GM18508 (cell line): ENCODE measurements around the gene CSMD2.
"Not testable (repeated sequence)": the region's sequence is repeated elsewhere in the genome, so short reads cannot be mapped to it uniquely, and the experiment has no call there.

ENCODE experiments used
- ATAC-seq: cut with Tn5 transposase; IDR thresholded peaks from one replicate; pipeline ENCODE4 v1.9.1; 2021; ENCODE audit warnings: moderate number of reproducible peaks; ENCODE audit not compliant: insufficient read depth, unreplicated experiment

The CSMD2 gene

GRCh38 chr1:33537885-33538284 is 627.1 kb downstream of the CSMD2 start:
- ATAC-seq, result no peak

- ATAC-seq, result no peak
Observed at GRCh38 chr1:33535334-33535733, 629.7 kb downstream of the CSMD2 start.

- no peak for ATAC-seq
Observed at GRCh38 chr1:33532936-33533335, 632.1 kb downstream of the CSMD2 start.

GRCh38 chr1:33532250-33532649 is 632.8 kb downstream of the CSMD2 start:
- ATAC-seq, result no peak

- ATAC-seq, result no peak
Observed at GRCh38 chr1:33529957-33530356, 635.1 kb downstream of the CSMD2 start.

- no peak for ATAC-seq
Observed at GRCh38 chr1:33527934-33528333, 637.1 kb downstream of the CSMD2 start.

GRCh38 chr1:33524586-33524985 is 640.4 kb downstream of the CSMD2 start:
- no peak for ATAC-seq

- ATAC-seq, result no peak
Observed at GRCh38 chr1:33519240-33519884, 645.7 kb downstream of the CSMD2 start.

- no peak for ATAC-seq
Observed at GRCh38 chr1:33517596-33518250, 647.3 kb downstream of the CSMD2 start.

- no peak for ATAC-seq
Observed at GRCh38 chr1:33516891-33517567, 648.0 kb downstream of the CSMD2 start.

GRCh38 chr1:33516428-33516827 is 648.6 kb downstream of the CSMD2 start:
- no peak for ATAC-seq

GRCh38 chr1:33515607-33516006 is 649.4 kb downstream of the CSMD2 start:
- no peak for ATAC-seq

- ATAC-seq, result no peak
Observed at GRCh38 chr1:33515112-33515511, 649.9 kb downstream of the CSMD2 start.

GRCh38 chr1:33512226-33513011 is 652.6 kb downstream of the CSMD2 start:
- ATAC-seq, result no peak

GRCh38 chr1:33509276-33509675 is 655.8 kb downstream of the CSMD2 start:
- ATAC-seq, result not testable (repeated sequence)

- no peak for ATAC-seq
Observed at GRCh38 chr1:33508151-33508550, 656.9 kb downstream of the CSMD2 start.

- no peak for ATAC-seq
Observed at GRCh38 chr1:33507661-33508060, 657.4 kb downstream of the CSMD2 start.

GRCh38 chr1:33503506-33503905 is 661.5 kb downstream of the CSMD2 start:
- ATAC-seq, result no peak

GRCh38 chr1:33502726-33503125 is 662.3 kb downstream of the CSMD2 start:
- ATAC-seq, result no peak

- ATAC-seq, result no peak
Observed at GRCh38 chr1:33501774-33502173, 663.3 kb downstream of the CSMD2 start.

GRCh38 chr1:33501309-33501708 is 663.7 kb downstream of the CSMD2 start:
- ATAC-seq, result no peak
